SU-DHL-6 (cell line): Measurements from ENCODE around the gene PIGX.

Source experiments
- CTCF ChIP-seq: fragments of 200-600 bp; sonication (generic); IDR thresholded peaks from one replicate; pipeline ENCODE4 v1.5.1; 2017; ENCODE audit warnings: antibody characterized with exemption, mild to moderate bottlenecking, low read length, moderate library complexity; ENCODE audit not compliant: insufficient read depth, poor library complexity, severe bottlenecking
- EZH2phosphoT487 ChIP-seq: fragments of 200-600 bp; sonication (generic), shearing (Covaris generic); conservative IDR thresholded peaks from 2 replicates; pipeline ENCODE4 v1.6.1; 2018; ENCODE audit warnings: mild to moderate bottlenecking, antibody characterized with exemption, low read length, moderate library complexity, mixed read lengths

- TF ChIP-seq CTCF (no peak), EZH2phosphoT487 (no peak)
Observed at GRCh38 chr3:196670339-196670738, 41.8 kb upstream of the PIGX start.
